GM18873 (cell line): Measurements from ENCODE around the gene MYEF2.

Experiments used
- ATAC-seq: cut with Tn5 transposase; IDR thresholded peaks from one replicate; pipeline ENCODE4 v1.9.1; 2021; ENCODE audit warnings: mild to moderate bottlenecking, moderate library complexity, moderate number of reproducible peaks; ENCODE audit not compliant: unreplicated experiment, low FRiP score

MYEF2 gene

GRCh38 chr15:48149858-48150257 lies 28.2 kb downstream of the MYEF2 start:
- no peak for ATAC-seq

GRCh38 chr15:48147358-48147757 lies 30.7 kb downstream of the MYEF2 start:
- no peak for ATAC-seq

GRCh38 chr15:48145923-48146322 lies 32.2 kb downstream of the MYEF2 start:
- no peak for ATAC-seq

- no peak for ATAC-seq
These were observed 33.2 kb downstream of the MYEF2 start for GRCh38 chr15:48144889-48145288.

- ATAC-seq: no peak
These were observed 34.2 kb downstream of the MYEF2 start for GRCh38 chr15:48143856-48144255.

- no peak for ATAC-seq
These were observed 45.2 kb downstream of the MYEF2 start for GRCh38 chr15:48132874-48133273.

- ATAC-seq: no peak
These were observed 46.8 kb downstream of the MYEF2 start for GRCh38 chr15:48131324-48131723.

- no peak for ATAC-seq
These were observed 51.3 kb downstream of the MYEF2 start for GRCh38 chr15:48126667-48127355.

- ATAC-seq: no peak
These were observed 56.2 kb downstream of the MYEF2 start for GRCh38 chr15:48121849-48122248.

GRCh38 chr15:48120745-48121144 lies 57.4 kb downstream of the MYEF2 start, which contains the start of gene SLC24A5:
SLC24A5 (plus strand) TSS chr15:48120990; CDS start chr15:48121045, 55 bp downstream.
- ATAC-seq: no peak

GRCh38 chr15:48119277-48119676 lies 58.8 kb downstream of the MYEF2 start:
- no peak for ATAC-seq

GRCh38 chr15:48112242-48112641 lies 65.9 kb downstream of the MYEF2 start:
- no peak for ATAC-seq

GRCh38 chr15:48109856-48110531 lies 68.1 kb downstream of the MYEF2 start:
- ATAC-seq: no peak

- no peak for ATAC-seq
These were observed 68.9 kb downstream of the MYEF2 start for GRCh38 chr15:48109212-48109611.

GRCh38 chr15:48105936-48106335 lies 72.2 kb downstream of the MYEF2 start:
- ATAC-seq: no peak

GRCh38 chr15:48103647-48104046 lies 74.4 kb downstream of the MYEF2 start:
- ATAC-seq: no peak

- no peak for ATAC-seq
These were observed 75.9 kb downstream of the MYEF2 start for GRCh38 chr15:48102167-48102566.

- no peak for ATAC-seq
These were observed 76.6 kb downstream of the MYEF2 start for GRCh38 chr15:48101376-48101961.

GRCh38 chr15:48097264-48097663 lies 80.8 kb downstream of the MYEF2 start:
- no peak for ATAC-seq

GRCh38 chr15:48096813-48097212 lies 81.3 kb downstream of the MYEF2 start:
- ATAC-seq: no peak

GRCh38 chr15:48096355-48096786 lies 81.7 kb downstream of the MYEF2 start:
- peak; percentile 67 for ATAC-seq

- ATAC-seq: no peak
These were observed 86.6 kb downstream of the MYEF2 start for GRCh38 chr15:48091522-48091921.
